ENCODE data around the gene FLNC. TPM values are rescaled to one million over a fixed set of nuclear protein-coding genes. Genes with fewer than 3 reads are reported as not detected.

The FLNC gene
- total RNA-seq, 4 donors from 2014 or later, result 3.8 to 5.1 (median 4.3) TPM

- Histone ChIP-seq H3K27ac (no peak overlapping the region), H3K4me3 (no peak overlapping the region), H3K36me3 (peaks cover 18% of the 10 kb centered on the region), H3K27me3 (no peaks in the 10 kb centered on the region), H3K4me1 (peaks cover 36% of the 10 kb centered on the region), H3K9me3 (no peaks in the 10 kb centered on the region)
- DNase-seq (ENCODE audit: low spot score in 2 of 2), result no peak
- TF ChIP-seq CTCF (IDR thresholded peaks at IDR 0.05), result no peak
- TF ChIP-seq EP300 (IDR thresholded peaks at IDR 0.05), result no peak
- no peak for TF ChIP-seq POLR2A (IDR thresholded peaks at IDR 0.05)
- no peak for TF ChIP-seq POLR2AphosphoS5 (IDR thresholded peaks at IDR 0.05)
- WGBS, result 69% methylated on average over 4 of the region's 4 CpGs
Observed at GRCh38 chr7:128867241-128867640, 37.0 kb downstream of the FLNC start.

GRCh38 chr7:128867842-128868623 is 37.8 kb downstream of the FLNC start:
- no peak for DNase-seq (ENCODE audit: low spot score in 2 of 2)
- no peaks in the 10 kb centered on the region for H3K27me3 ChIP-seq
- WGBS, result 66% methylated on average over 11 of the region's 11 CpGs
- no peak overlapping the region for H3K4me3 ChIP-seq
- no peaks in the 10 kb centered on the region for H3K9me3 ChIP-seq
- H3K36me3 ChIP-seq, result peaks cover 18% of the 10 kb centered on the region
- no peak overlapping the region for H3K27ac ChIP-seq
- no peak for TF ChIP-seq POLR2AphosphoS5 (IDR thresholded peaks at IDR 0.05)
- TF ChIP-seq POLR2A (IDR thresholded peaks at IDR 0.05), result no peak
- no peak for TF ChIP-seq EP300 (IDR thresholded peaks at IDR 0.05)
- TF ChIP-seq CTCF (IDR thresholded peaks at IDR 0.05), result no peak
- H3K4me1 ChIP-seq, result peaks cover 36% of the 10 kb centered on the region

GRCh38 chr7:128868624-128869137 is 38.5 kb downstream of the FLNC start:
- peaks cover 30% of the 10 kb centered on the region for H3K4me1 ChIP-seq
- H3K4me3 ChIP-seq, result peak overlapping the region; percentile 73
- H3K36me3 ChIP-seq, result peaks cover 18% of the 10 kb centered on the region
- H3K27ac ChIP-seq, result no peak overlapping the region
- 46% methylated on average over 10 of the region's 13 CpGs for WGBS
- H3K27me3 ChIP-seq, result no peaks in the 10 kb centered on the region
- TF ChIP-seq POLR2A (IDR thresholded peaks at IDR 0.05), result no peak
- no peak for TF ChIP-seq POLR2AphosphoS5 (IDR thresholded peaks at IDR 0.05)
- TF ChIP-seq CTCF (IDR thresholded peaks at IDR 0.05), result no peak
- TF ChIP-seq EP300 (IDR thresholded peaks at IDR 0.05), result no peak
- no peak for DNase-seq (ENCODE audit: low spot score in 2 of 2)
- no peaks in the 10 kb centered on the region for H3K9me3 ChIP-seq

DNA sequence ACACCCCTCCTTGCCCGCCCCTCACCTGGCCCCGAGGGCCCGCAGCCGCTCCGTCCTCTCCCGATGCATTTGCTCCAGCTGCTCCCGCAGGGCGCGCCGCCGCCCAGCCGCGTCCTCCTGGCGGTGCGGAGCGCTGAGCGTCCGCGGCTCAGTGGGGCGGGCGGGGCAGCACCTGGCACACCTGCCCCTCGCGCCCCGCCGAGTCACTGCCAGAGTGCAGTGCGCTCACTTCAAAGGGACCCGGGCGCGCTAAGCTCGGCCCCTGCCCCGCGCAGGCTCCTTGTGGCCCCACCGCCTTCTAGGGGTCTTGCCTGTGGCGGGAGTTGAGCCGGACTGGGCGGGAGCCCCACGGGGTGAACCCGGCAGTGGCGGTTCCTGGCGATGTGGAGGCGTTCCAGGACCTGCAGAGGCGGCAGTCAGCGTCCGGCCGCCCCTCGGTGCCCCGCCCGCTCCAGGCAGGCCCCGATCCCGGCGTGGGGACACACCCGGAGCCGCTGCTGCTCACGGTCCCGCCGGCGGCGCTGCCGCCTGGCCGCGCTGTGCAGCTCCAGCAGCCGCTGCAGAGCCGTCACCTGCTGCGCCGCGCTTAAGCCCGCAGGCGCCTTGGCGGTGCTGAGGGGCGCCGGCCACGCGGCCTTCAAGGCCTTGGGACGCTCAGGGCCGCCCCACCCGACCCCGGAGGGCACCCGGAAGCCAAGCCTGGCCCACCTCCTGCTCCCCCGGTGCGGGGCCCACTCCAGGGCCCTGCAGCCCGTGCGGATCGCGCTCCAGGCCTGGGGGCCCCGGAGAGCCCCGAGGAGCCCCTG is 39.1 kb downstream of the FLNC start:
- 2% methylated on average over 11 of the region's 86 CpGs for WGBS
- Histone ChIP-seq H3K4me3 (peak overlapping the region; percentile 73), H3K27me3 (no peaks in the 10 kb centered on the region), H3K36me3 (peaks cover 18% of the 10 kb centered on the region), H3K9me3 (no peaks in the 10 kb centered on the region), H3K4me1 (peaks cover 23% of the 10 kb centered on the region), H3K27ac (no peak overlapping the region)
- TF ChIP-seq POLR2AphosphoS5 (IDR thresholded peaks at IDR 0.05) (no peak), CTCF (IDR thresholded peaks at IDR 0.05) (peak in 1 of 2 donors; percentile 25)
- DNase-seq (ENCODE audit: low spot score in 2 of 2), result no peak

DNA sequence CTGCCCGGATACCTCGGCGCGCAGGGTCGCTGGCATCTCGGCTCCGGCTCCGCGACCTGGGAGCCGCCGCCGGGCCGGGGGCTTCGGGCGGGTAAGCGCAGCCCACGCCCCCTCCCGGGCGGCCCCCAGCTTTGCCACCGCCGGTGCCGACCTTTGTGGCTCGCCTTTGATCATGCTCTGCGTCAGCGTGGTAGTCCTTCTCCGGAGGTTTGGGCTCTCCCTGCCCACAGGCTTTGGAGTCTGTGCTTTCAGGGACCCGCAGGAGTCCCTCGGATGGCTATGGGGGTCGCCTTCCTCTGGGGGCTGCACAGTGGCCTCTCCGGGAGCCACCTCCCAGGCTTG is 39.7 kb downstream of the FLNC start:
- TF ChIP-seq POLR2AphosphoS5 (IDR thresholded peaks at IDR 0.05) (no peak), CTCF (IDR thresholded peaks at IDR 0.05) (no peak), EP300 (IDR thresholded peaks at IDR 0.05) (no peak), POLR2A (IDR thresholded peaks at IDR 0.05) (no peak)
- no CpG with 5 or more reads among the region's 30 CpGs for WGBS
- H3K4me3 ChIP-seq, result peak overlapping the region; percentile 73
- H3K4me1 ChIP-seq, result peaks cover 23% of the 10 kb centered on the region
- no peaks in the 10 kb centered on the region for H3K9me3 ChIP-seq
- no peaks in the 10 kb centered on the region for H3K27me3 ChIP-seq
- DNase-seq (ENCODE audit: low spot score in 2 of 2), result no peak
- peaks cover 18% of the 10 kb centered on the region for H3K36me3 ChIP-seq
- H3K27ac ChIP-seq, result no peak overlapping the region

Measured in suprapubic skin (tissue), 4 donors.